Ovary (tissue), 9 donors: ENCODE data around the gene SGMS1. TPM values are rescaled to one million over a fixed set of nuclear protein-coding genes. Genes with fewer than 3 reads are reported as not detected.
"Not testable (repeated sequence)": the region's sequence is repeated elsewhere in the genome, so short reads cannot be mapped to it uniquely, and the experiment has no call there.

Experiments
- DNase-seq, 5 donors: peaks; one replicate each; pipeline ENCODE4 v3.0.0-alpha.2; 2019 to 2020
- H3K27ac ChIP-seq, 2 donors: fragments of 200-600 bp; one replicate each; pipeline versions ENCODE4 v1.5.1 to v1.8.0; 2019 to 2022
- H3K27me3 ChIP-seq: fragments of 200-600 bp; one replicate; pipeline ENCODE4 v1.8.0; 2022
- H3K36me3 ChIP-seq: fragments of 200-600 bp; sonication (generic); one replicate; pipeline ENCODE4 v1.5.1; 2019
- H3K4me1 ChIP-seq: one replicate; pipeline ENCODE4 v1.8.1; 2013; ENCODE audit warnings: mild to moderate bottlenecking, moderate library complexity; ENCODE audit not compliant: insufficient read depth
- H3K4me3 ChIP-seq: fragments of 200-600 bp; sonication (generic); one replicate; pipeline ENCODE4 v1.5.1; 2017
- H3K9me3 ChIP-seq, 2 donors: fragments of 200-600 bp in 1 of 2; sonication (generic) in 1 of 2; one replicate each; pipeline versions ENCODE4 v1.5.1 to v1.8.1; 2013 to 2019; ENCODE audit warnings: mild to moderate bottlenecking in 1 of 2, moderate library complexity in 1 of 2
- EP300 ChIP-seq: sonication (generic); formaldehyde crosslinking; IDR thresholded peaks from one replicate; pipeline ENCODE4 v1.6.1; 2017; ENCODE audit warnings: antibody characterized with exemption
- POLR2A ChIP-seq: fragments of 450-650 bp; IDR thresholded peaks from one replicate; pipeline ENCODE4 v1.6.1; 2017; ENCODE audit warnings: antibody characterized with exemption, mild to moderate bottlenecking, moderate library complexity
- WGBS, 3 donors: extraction: QIAGEN DNeasy Blood & Tissue Kit in 1 of 3; methylation state at CpG; one replicate each; pipeline versions ENCODE4 v1.1.5 to v1.1.7; 2013 to 2017; 5-methylcytosine and 5-hydroxymethylcytosine counted together
- intact Hi-C, 4 donors: fragments of 100-400 bp; cut with DNase I; formaldehyde crosslinking; loops; one replicate each; pipeline versions ENCODE4 v1.11.0 to v1.15.1; 2022 to 2023
- polyA plus RNA-seq, 2 donors: library from polyadenylated mRNA; stranded (reverse); fragments of 200-250 nt in 1 of 2; fragments of 350-450 nt in 1 of 2; fragmentation: Illumina TruSeq in 1 of 2; extraction: RNeasy Lipid Tissue Mini Kit (QIAGEN cat#74804) in 1 of 2; gene quantifications; one replicate each; pipeline ENCODE4 v1.2.3, GENCODE V29; 2013 to 2014
- total RNA-seq, 7 donors: library from RNA; depleted of rRNA in 2 of 7; stranded (reverse); fragments of >200 nt in 2 of 7; fragmentation: NEBNext Ultra II Directional in 3 of 7; extraction: Animal tissue kit (Norgen Biotek cat#: 25700) in 3 of 7; gene quantifications; one replicate each; pipeline versions ENCODE4 v1.1.0 to v1.2.4, GENCODE V29; 2016 to 2023
- TF ChIP-seq, protein P1 (sequence below), 3 donors: fragments of 450-650 bp in 2 of 3; fragments of 200-600 bp in 1 of 3; IDR thresholded peaks; one replicate each; pipeline versions ENCODE4 v1.5.1 to v1.8.0; 2016 to 2022; ENCODE audit warnings: antibody characterized with exemption in 3 of 3, mild to moderate bottlenecking in 1 of 3
- donor health status: DM: no; HTN: no; CAD: no; lungs with moderate emphysema.
- donor health status: DM: no; HTN: no; CAD: no.
- donor health status: Bipolar disorder and iron deficiency.
- donor health status: DM: yes; HTN: yes; CAD: no.
- donor health status: DM: no; HTN: no; CAD: no.
- donor health status: DM: yes; HTN: yes; CAD: no.

The SGMS1 gene
- total and polyA plus RNA-seq, 9 donors: 15.6 to 90.0 (median 39.0) TPM

DNA sequence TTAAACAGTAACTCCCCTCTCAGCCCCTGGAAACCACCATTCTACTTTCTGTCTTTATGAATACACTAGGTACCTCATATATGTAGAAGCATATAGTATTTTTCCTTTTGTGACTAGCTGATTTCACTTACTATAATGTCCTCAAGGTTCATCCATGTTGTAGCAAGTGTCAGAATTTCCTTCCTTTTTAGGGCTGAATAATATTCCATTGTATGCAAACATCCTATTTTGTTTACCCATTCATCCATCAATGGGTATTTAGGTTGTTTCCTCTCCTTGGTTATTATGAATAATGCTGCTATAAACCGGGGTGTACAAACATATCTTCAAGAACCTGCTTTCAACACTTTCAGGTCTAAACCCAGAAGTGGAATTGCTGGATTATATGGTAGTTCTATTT is 125.3 kb downstream of the SGMS1 start:
- TF ChIP-seq EP300 (no peak), POLR2A (no peak)
- TF ChIP-seq, protein P1, sequence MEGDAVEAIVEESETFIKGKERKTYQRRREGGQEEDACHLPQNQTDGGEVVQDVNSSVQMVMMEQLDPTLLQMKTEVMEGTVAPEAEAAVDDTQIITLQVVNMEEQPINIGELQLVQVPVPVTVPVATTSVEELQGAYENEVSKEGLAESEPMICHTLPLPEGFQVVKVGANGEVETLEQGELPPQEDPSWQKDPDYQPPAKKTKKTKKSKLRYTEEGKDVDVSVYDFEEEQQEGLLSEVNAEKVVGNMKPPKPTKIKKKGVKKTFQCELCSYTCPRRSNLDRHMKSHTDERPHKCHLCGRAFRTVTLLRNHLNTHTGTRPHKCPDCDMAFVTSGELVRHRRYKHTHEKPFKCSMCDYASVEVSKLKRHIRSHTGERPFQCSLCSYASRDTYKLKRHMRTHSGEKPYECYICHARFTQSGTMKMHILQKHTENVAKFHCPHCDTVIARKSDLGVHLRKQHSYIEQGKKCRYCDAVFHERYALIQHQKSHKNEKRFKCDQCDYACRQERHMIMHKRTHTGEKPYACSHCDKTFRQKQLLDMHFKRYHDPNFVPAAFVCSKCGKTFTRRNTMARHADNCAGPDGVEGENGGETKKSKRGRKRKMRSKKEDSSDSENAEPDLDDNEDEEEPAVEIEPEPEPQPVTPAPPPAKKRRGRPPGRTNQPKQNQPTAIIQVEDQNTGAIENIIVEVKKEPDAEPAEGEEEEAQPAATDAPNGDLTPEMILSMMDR (IDR thresholded peaks at IDR 0.05): no peak
- Histone ChIP-seq H3K4me3 (no peak overlapping the region), H3K4me1 (peaks cover 1% of the 10 kb centered on the region), H3K27me3 (no peaks in the 10 kb centered on the region), H3K36me3 (no peaks in the 10 kb centered on the region), H3K9me3 (no peaks in the 10 kb centered on the region), H3K27ac (no peak overlapping the region)
- intact Hi-C loops: no loop called here
- 97 to 100% (median 100%) methylated on average over 1 of the region's 1 CpG for WGBS, 3 donors
- DNase-seq: no peak

DNA sequence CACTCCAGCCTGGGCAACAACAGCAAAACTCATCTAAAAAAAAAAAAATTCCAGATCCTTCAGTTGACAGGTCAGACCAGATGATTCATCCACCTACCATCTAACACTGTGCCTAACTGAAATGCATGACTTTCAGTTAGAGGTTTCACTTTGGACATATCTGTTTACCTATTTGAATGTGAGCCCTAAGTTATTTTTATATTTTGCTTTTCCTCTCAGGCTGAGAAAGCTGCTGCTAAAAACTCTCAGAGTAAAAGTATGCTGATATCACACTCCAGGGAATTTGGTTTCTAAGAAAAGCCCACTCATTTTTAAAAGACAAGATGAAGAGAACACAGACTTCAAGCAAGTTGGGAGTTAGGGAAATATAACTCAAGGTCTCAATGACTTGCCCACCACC is 126.0 kb downstream of the SGMS1 start:
- Histone ChIP-seq H3K4me3 (no peak overlapping the region), H3K9me3 (no peaks in the 10 kb centered on the region), H3K4me1 (peaks cover 1% of the 10 kb centered on the region), H3K36me3 (no peaks in the 10 kb centered on the region), H3K27me3 (no peaks in the 10 kb centered on the region), H3K27ac (no peak overlapping the region)
- no peak for DNase-seq
- intact Hi-C loops: no loop called here
- TF ChIP-seq, protein P1 (IDR thresholded peaks at IDR 0.05): no peak
- TF ChIP-seq POLR2A: no peak
- TF ChIP-seq EP300: no peak

DNA sequence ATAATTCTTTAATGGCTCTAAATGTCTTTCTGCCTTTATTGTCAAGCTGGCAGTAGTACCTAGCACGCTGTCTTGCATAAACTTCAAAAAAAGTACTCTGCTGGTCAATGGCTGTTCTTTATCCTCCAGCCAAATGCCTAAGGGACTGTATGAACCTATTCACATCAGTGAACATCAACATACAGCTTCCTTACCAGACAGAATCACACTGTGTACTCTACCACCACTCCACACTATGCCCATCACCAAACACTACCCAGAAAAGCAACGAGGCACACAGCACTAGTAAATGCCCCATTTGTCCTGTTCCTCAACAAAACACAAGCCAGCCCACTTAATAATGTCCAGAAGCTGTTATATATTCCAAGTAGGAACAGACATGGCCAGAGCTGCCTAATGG is 127.5 kb downstream of the SGMS1 start:
- Histone ChIP-seq H3K4me3 (no peak overlapping the region), H3K4me1 (peaks cover 1% of the 10 kb centered on the region), H3K9me3 (no peaks in the 10 kb centered on the region), H3K27ac (no peak overlapping the region), H3K27me3 (no peaks in the 10 kb centered on the region), H3K36me3 (no peaks in the 10 kb centered on the region)
- WGBS, 3 donors: 95 to 96% (median 95%) methylated on average over 2 of the region's 2 CpGs
- intact Hi-C loops: no loop called here
- TF ChIP-seq POLR2A: no peak
- TF ChIP-seq, protein P1 (IDR thresholded peaks at IDR 0.05): no peak
- no peak for TF ChIP-seq EP300
- no peak for DNase-seq

DNA sequence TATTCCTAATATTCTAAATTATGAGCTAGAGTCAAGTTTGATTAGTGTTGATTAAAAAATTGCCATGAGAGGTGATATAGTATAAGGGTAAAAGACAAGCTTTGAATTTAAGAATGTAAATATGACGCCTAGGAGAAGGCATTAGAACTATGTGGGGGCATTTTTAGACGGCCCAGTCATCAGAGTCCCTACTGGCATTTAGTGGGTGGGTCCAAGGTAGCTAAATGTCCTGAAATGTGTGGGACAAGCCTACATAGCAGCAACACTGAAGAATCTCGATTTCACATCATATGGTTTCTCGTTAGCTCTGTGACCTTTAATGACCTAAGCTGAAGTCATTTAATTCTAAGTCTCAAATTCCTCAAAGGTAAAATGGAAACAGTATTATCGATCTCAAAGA is 133.5 kb downstream of the SGMS1 start:
- no peak overlapping the region for H3K27ac ChIP-seq
- intact Hi-C loops: no loop called here
- WGBS, 3 donors: 94 to 95% (median 94%) methylated on average over 5 of the region's 5 CpGs
- H3K27me3 ChIP-seq: no peaks in the 10 kb centered on the region
- no peaks in the 10 kb centered on the region for H3K9me3 ChIP-seq
- DNase-seq: no peak
- no peak overlapping the region for H3K4me3 ChIP-seq
- H3K36me3 ChIP-seq: no peaks in the 10 kb centered on the region
- peaks cover 1% of the 10 kb centered on the region for H3K4me1 ChIP-seq
- TF ChIP-seq EP300 (no peak), POLR2A (no peak)
- TF ChIP-seq, protein P1 (IDR thresholded peaks at IDR 0.05): no peak

DNA sequence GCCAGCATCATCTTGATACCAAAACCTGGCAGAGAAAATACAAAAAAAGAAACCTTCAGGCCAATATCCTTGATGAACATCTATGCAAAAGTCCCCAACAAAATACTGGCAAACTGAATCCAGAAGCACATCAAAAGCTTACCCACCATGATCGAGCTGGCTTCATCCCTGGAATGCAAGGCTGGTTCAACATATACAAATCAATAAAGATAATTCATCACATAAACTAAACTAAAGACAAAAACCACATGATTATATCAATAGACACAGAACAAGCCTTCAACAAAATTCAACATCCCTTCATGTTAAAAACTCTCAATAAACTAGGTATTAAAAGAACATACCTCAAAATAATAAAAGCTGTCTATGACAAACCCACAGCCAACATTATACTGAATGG is 139.2 kb downstream of the SGMS1 start:
- WGBS, 3 donors: 92 to 96% (median 92%) methylated on average over 1 of the region's 1 CpG
- intact Hi-C loops, H3K4me3 ChIP-seq, H3K9me3 ChIP-seq, H3K36me3 ChIP-seq, H3K4me1 ChIP-seq, DNase-seq, H3K27ac ChIP-seq, H3K27me3 ChIP-seq: not testable (repeated sequence)
